OCI-LY3 (cell line): ENCODE data around the gene COL4A4.

Source experiments
- EZH2phosphoT487 ChIP-seq: fragments of 200-600 bp; shearing (Covaris generic); IDR thresholded peaks from 2 replicates; pipeline ENCODE4 v1.6.1; 2018; ENCODE audit warnings: antibody characterized with exemption, mixed run types, low read depth
- TF ChIP-seq, protein P1 (sequence below): fragments of 200-600, 300-600 bp; sonication (generic); IDR thresholded peaks from 2 replicates; pipeline ENCODE4 v1.5.1; 2014; ENCODE audit warnings: antibody characterized with exemption, low read length, low read depth

DNA sequence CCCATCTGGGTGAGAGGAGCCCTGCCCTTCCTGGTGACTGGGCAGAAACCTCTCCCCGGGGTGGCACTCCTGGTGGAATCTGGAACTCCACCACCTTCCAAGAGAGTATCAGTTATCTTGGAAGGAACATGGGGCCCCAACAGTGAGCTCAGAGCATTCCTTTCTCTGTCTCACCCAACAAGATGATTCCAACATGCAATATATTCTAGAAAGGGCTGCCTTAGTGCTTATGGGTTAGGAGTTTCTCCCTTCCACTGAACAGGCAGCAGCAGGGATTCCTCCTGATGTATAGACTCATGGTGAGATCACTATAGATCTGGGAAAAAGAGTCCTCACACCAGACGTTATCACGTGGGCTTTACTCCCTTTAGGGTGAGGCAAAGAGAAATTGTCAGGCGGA is 147.1 kb downstream of the COL4A4 start:
- TF ChIP-seq, protein P1, sequence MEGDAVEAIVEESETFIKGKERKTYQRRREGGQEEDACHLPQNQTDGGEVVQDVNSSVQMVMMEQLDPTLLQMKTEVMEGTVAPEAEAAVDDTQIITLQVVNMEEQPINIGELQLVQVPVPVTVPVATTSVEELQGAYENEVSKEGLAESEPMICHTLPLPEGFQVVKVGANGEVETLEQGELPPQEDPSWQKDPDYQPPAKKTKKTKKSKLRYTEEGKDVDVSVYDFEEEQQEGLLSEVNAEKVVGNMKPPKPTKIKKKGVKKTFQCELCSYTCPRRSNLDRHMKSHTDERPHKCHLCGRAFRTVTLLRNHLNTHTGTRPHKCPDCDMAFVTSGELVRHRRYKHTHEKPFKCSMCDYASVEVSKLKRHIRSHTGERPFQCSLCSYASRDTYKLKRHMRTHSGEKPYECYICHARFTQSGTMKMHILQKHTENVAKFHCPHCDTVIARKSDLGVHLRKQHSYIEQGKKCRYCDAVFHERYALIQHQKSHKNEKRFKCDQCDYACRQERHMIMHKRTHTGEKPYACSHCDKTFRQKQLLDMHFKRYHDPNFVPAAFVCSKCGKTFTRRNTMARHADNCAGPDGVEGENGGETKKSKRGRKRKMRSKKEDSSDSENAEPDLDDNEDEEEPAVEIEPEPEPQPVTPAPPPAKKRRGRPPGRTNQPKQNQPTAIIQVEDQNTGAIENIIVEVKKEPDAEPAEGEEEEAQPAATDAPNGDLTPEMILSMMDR, result no peak
- no peak for TF ChIP-seq EZH2phosphoT487
